H1 (cell line): ENCODE measurements around the gene CPNE4. TPM values are rescaled to one million over a fixed set of nuclear protein-coding genes. Genes with fewer than 3 reads are reported as not detected.

Experiments used
- CTCF ChIA-PET: fragments of 300-600 bp; sonication (Branson Sonifier 250); formaldehyde crosslinking; loops from one replicate; lab custom pipeline; 2021; ENCODE audit not compliant: partially characterized antibody; lab: Charles Lee
- POLR2A ChIA-PET: fragments of 300-600 bp; sonication (Branson Sonifier 250); formaldehyde crosslinking; loops from one replicate; lab custom pipeline; 2021; ENCODE audit warnings: inconsistent platforms; ENCODE audit not compliant: partially characterized antibody; lab: Charles Lee
- DNase-seq, 2 experiments: peaks; one replicate each; pipeline versions ENCODE4 v3.0.0 to v3.0.0-alpha.2; 2010 to 2022; ENCODE audit warnings: low spot score in 2 of 2, low read depth in 1 of 2, mixed read lengths in 1 of 2
- FAIRE-seq: peaks from 2 replicates; lab custom pipeline; 2011; peaks lifted over from hg19 to GRCh38; lab: Jason Lieb, UNC
- H2AFZ ChIP-seq: 2 replicates; pipeline ENCODE4 v1.8.1; 2012; ENCODE audit warnings: low read length, inconsistent platforms
- H2AK5ac ChIP-seq: 2 replicates; pipeline ENCODE4 v1.6.1; 2013; ENCODE audit warnings: low read depth, low read length
- H2BK120ac ChIP-seq: replicated peaks from 2 replicates; pipeline ENCODE3; 2013; ENCODE audit warnings: low read depth, low read length, inconsistent platforms
- H2BK12ac ChIP-seq: 2 replicates; pipeline ENCODE4 v1.6.1; 2013; ENCODE audit warnings: low read depth, low read length
- H2BK15ac ChIP-seq: 2 replicates; pipeline ENCODE4 v1.6.1; 2013; ENCODE audit warnings: low read length
- H2BK20ac ChIP-seq: 2 replicates; pipeline ENCODE4 v1.6.1; 2013; ENCODE audit warnings: low read length
- H2BK5ac ChIP-seq: 2 replicates; pipeline ENCODE4 v1.6.1; 2013; ENCODE audit warnings: low read depth, low read length
- H3K14ac ChIP-seq: 2 replicates; pipeline ENCODE4 v1.6.1; 2013; ENCODE audit warnings: inconsistent platforms; ENCODE audit not compliant: insufficient read length
- H3K18ac ChIP-seq: 2 replicates; pipeline ENCODE4 v1.6.1; 2013; ENCODE audit warnings: low read length; ENCODE audit errors: extremely low read depth
- H3K23ac ChIP-seq: 2 replicates; pipeline ENCODE4 v1.6.1; 2013; ENCODE audit warnings: inconsistent platforms; ENCODE audit not compliant: insufficient read length
- H3K23me2 ChIP-seq: 2 replicates; pipeline ENCODE4 v1.6.1; 2013; ENCODE audit warnings: low read depth, low read length
- H3K27ac ChIP-seq: 2 replicates; pipeline ENCODE4 v1.6.1; 2011; ENCODE audit warnings: low read depth, low read length, inconsistent platforms
- H3K27me3 ChIP-seq, 4 experiments: replicated peaks in 1 of 4; 1 replicate in 1 of 4; 2 replicates in 3 of 4; pipeline versions ENCODE4 v1.6.1 to v1.8.1; 2011 to 2013; ENCODE audit warnings: low read length in 3 of 4, mild to moderate bottlenecking in 3 of 4, inconsistent platforms in 2 of 4, mixed read lengths in 2 of 4, moderate library complexity in 1 of 4; ENCODE audit not compliant: control insufficient read depth in 3 of 4, insufficient read depth in 3 of 4; ENCODE audit errors: extremely low read depth in 1 of 4
- H3K36me3 ChIP-seq, 4 experiments: 2 replicates each; pipeline versions ENCODE4 v1.6.1 to v1.8.1; 2011 to 2013; ENCODE audit warnings: mild to moderate bottlenecking in 4 of 4, low read length in 3 of 4, moderate library complexity in 2 of 4, control low read depth in 1 of 4, inconsistent platforms in 1 of 4; ENCODE audit not compliant: insufficient read depth in 4 of 4, control insufficient read depth in 2 of 4
- H3K4ac ChIP-seq: replicated peaks from 2 replicates; pipeline ENCODE3; 2013; ENCODE audit warnings: low read length, low read depth, mixed read lengths, inconsistent platforms; ENCODE audit not compliant: insufficient read length
- H3K4me1 ChIP-seq, 4 experiments: replicated peaks in 1 of 4; 1 replicate in 1 of 4; 2 replicates in 3 of 4; pipeline versions ENCODE4 v1.6.1 to v1.8.1; 2011 to 2013; ENCODE audit warnings: low read length in 3 of 4, inconsistent platforms in 2 of 4, mixed read lengths in 1 of 4; ENCODE audit not compliant: insufficient read depth in 4 of 4, control insufficient read depth in 3 of 4
- H3K4me2 ChIP-seq, 2 experiments: 2 replicates each; pipeline versions ENCODE4 v1.6.1 to v1.8.1; 2011 to 2013; ENCODE audit warnings: low read depth in 2 of 2, low read length in 2 of 2, control low read depth in 1 of 2, inconsistent platforms in 1 of 2, mild to moderate bottlenecking in 1 of 2; ENCODE audit not compliant: insufficient read depth in 1 of 2
- H3K4me3 ChIP-seq, 4 experiments: fragments of 200-600, 300-600 bp in 1 of 4; sonication (generic), shearing (Covaris generic), sonication (Bioruptor Twin) in 1 of 4; 2 replicates each; pipeline versions ENCODE4 v1.5.1 to v1.8.1; 2011 to 2016; ENCODE audit warnings: low read length in 4 of 4, low read depth in 3 of 4, control low read depth in 2 of 4, inconsistent platforms in 2 of 4, mild to moderate bottlenecking in 2 of 4, mixed read lengths in 1 of 4, moderate library complexity in 1 of 4; ENCODE audit not compliant: insufficient read depth in 2 of 4; ENCODE audit errors: extremely low read depth in 1 of 4
- H3K56ac ChIP-seq: replicated peaks from 2 replicates; pipeline ENCODE3; 2013; ENCODE audit warnings: low read depth, mild to moderate bottlenecking, mixed read lengths, low read length, inconsistent platforms; ENCODE audit not compliant: insufficient read length
- H3K79me1 ChIP-seq: 2 replicates; pipeline ENCODE4 v1.6.1; 2013; ENCODE audit warnings: low read depth, low read length, control low read depth
- H3K79me2 ChIP-seq, 2 experiments: 2 replicates each; pipeline versions ENCODE4 v1.6.1 to v1.8.1; 2012 to 2013; ENCODE audit warnings: low read length in 2 of 2, mild to moderate bottlenecking in 2 of 2, inconsistent platforms in 1 of 2; ENCODE audit not compliant: insufficient read depth in 2 of 2, control insufficient read depth in 1 of 2
- H3K9ac ChIP-seq, 4 experiments: replicated peaks in 1 of 4; 1 replicate in 1 of 4; 2 replicates in 3 of 4; pipeline versions ENCODE4 v1.6.1 to v1.8.1; 2011 to 2013; ENCODE audit warnings: low read depth in 3 of 4, low read length in 3 of 4, control low read depth in 2 of 4, mild to moderate bottlenecking in 2 of 4, moderate library complexity in 2 of 4, inconsistent platforms in 1 of 4; ENCODE audit errors: extremely low read depth in 1 of 4
- H3K9me3 ChIP-seq, 2 experiments: 2 replicates each; pipeline versions ENCODE4 v1.6.1 to v1.8.1; 2012 to 2013; ENCODE audit warnings: mild to moderate bottlenecking in 2 of 2, moderate library complexity in 2 of 2, control low read depth in 1 of 2, inconsistent platforms in 1 of 2, low read depth in 1 of 2, low read length in 1 of 2, mixed read lengths in 1 of 2; ENCODE audit not compliant: insufficient read depth in 2 of 2
- H4K20me1 ChIP-seq, 2 experiments: replicated peaks in 1 of 2; 2 replicates each; pipeline versions ENCODE3 to v1.8.1; 2011 to 2013; ENCODE audit warnings: inconsistent platforms in 2 of 2, low read length in 2 of 2, mild to moderate bottlenecking in 1 of 2; ENCODE audit not compliant: insufficient read depth in 2 of 2, control insufficient read depth in 1 of 2
- H4K5ac ChIP-seq: 2 replicates; pipeline ENCODE4 v1.6.1; 2013; ENCODE audit warnings: low read length, low read depth, mixed read lengths, inconsistent platforms; ENCODE audit not compliant: insufficient read length
- H4K8ac ChIP-seq: 2 replicates; pipeline ENCODE4 v1.8.0; 2013; ENCODE audit warnings: mild to moderate bottlenecking, moderate library complexity, low read length, inconsistent platforms; ENCODE audit not compliant: insufficient read depth; ENCODE audit errors: extremely low read depth
- H4K91ac ChIP-seq: replicated peaks from 2 replicates; pipeline ENCODE3; 2013; ENCODE audit warnings: low read length, mixed read lengths, inconsistent platforms; ENCODE audit not compliant: insufficient read length
- BACH1 ChIP-seq: IDR thresholded peaks from 2 replicates; pipeline ENCODE4 v1.6.1; 2012; ENCODE audit warnings: low read length, improper control_type of control experiment
- CHD1 ChIP-seq: IDR thresholded peaks from 2 replicates; pipeline ENCODE4 v1.6.1; 2012; ENCODE audit warnings: low read depth, low read length, improper control_type of control experiment
- POLR2AphosphoS5 ChIP-seq: IDR thresholded peaks from 2 replicates; pipeline ENCODE4 v1.6.1; 2011; ENCODE audit warnings: low read depth, low read length
- WGBS, 2 experiments: shearing (Covaris generic) in 1 of 2; methylation state at CpG; one replicate each; pipeline versions ENCODE4 v1.1.6 to v1.1.7; 2013 to 2015; ENCODE audit warnings: low lambda C conversion rate in 2 of 2, mixed read lengths in 2 of 2, inconsistent platforms in 1 of 2, low coverage in 1 of 2, missing lambda C conversion rate in 1 of 2; ENCODE audit not compliant: insufficient replicate concordance in 2 of 2, insufficient coverage in 1 of 2, insufficient read length in 1 of 2; ENCODE audit errors: extremely low coverage in 1 of 2, missing lambda C conversion rate in 1 of 2; 5-methylcytosine and 5-hydroxymethylcytosine counted together
- polyA plus RNA-seq, 7 experiments: library from polyadenylated mRNA; depleted of rRNA in 3 of 7; stranded (reverse) in 5 of 7; unstranded in 2 of 7; fragments of >200 nt in 5 of 7; fragments of 200-250 nt in 2 of 7; gene quantifications; 1 replicate in 5 of 7; 2 replicates in 1 of 7; 4 replicates in 1 of 7; pipeline versions ENCODE4 v1.2.1 to v1.2.3, GENCODE V29; 2011 to 2013; ENCODE audit warnings: missing spikeins in 2 of 7, mixed read lengths in 2 of 7
- total RNA-seq: library from RNA; stranded (reverse); fragmentation: NEBNext Ultra II Directional; extraction: Animal tissue kit (Norgen Biotek cat#: 25700); gene quantifications from 2 replicates; pipeline ENCODE4 v1.2.1, GENCODE V29; 2021

Gene CPNE4
- total and polyA plus RNA-seq, 2 of the 8 experiments (the other 6 are each of a cell fraction or from before 2014, with no cell fraction given), result 0.82 to 3.8 TPM

GRCh38 chr3:131596884-131597283, 437.9 kb downstream of the CPNE4 start:
- H3K36me3 ChIP-seq, result no peaks in the 10 kb centered on the region
- no peak overlapping the region for H2BK5ac ChIP-seq
- H4K5ac ChIP-seq, result no peak overlapping the region
- no peak overlapping the region for H3K4me2 ChIP-seq
- ChIA-PET CTCF (no interaction called here), POLR2A (no interaction called here)
- no peak overlapping the region for H2BK20ac ChIP-seq
- H3K14ac ChIP-seq, result no peak overlapping the region
- FAIRE-seq (no peak), DNase-seq (no peak)
- H3K4ac ChIP-seq, result no peak overlapping the region
- no peak overlapping the region for H3K23ac ChIP-seq
- no peaks in the 10 kb centered on the region for H4K20me1 ChIP-seq
- H3K79me2 ChIP-seq, result no peaks in the 10 kb centered on the region
- H2AK5ac ChIP-seq, result no peak overlapping the region
- H4K91ac ChIP-seq, result no peak overlapping the region
- no peak overlapping the region for H3K18ac ChIP-seq
- 71% methylated on average over 1 of the region's 1 CpG; no CpG with 5 or more reads in 1 of the 2 experiments for WGBS, 2 experiments
- H3K23me2 ChIP-seq, result no peaks in the 10 kb centered on the region
- TF ChIP-seq BACH1 (no peak), CHD1 (no peak), POLR2AphosphoS5 (no peak)
- no peak overlapping the region for H2BK12ac ChIP-seq
- no peak overlapping the region for H2AFZ ChIP-seq
- H3K56ac ChIP-seq, result no peak overlapping the region
- H4K8ac ChIP-seq, result no peak overlapping the region
- no peak overlapping the region for H3K27ac ChIP-seq
- no peak overlapping the region for H2BK15ac ChIP-seq
- H3K9me3 ChIP-seq, result no peaks in the 10 kb centered on the region
- H3K9ac ChIP-seq, result no peak overlapping the region
- H3K4me3 ChIP-seq, result no peak overlapping the region
- no peak overlapping the region for H2BK120ac ChIP-seq
- no peaks in the 10 kb centered on the region for H3K4me1 ChIP-seq
- no peaks in the 10 kb centered on the region for H3K27me3 ChIP-seq
- no peaks in the 10 kb centered on the region for H3K79me1 ChIP-seq
